Measurements from ENCODE around the gene ZFAND3.
"Not testable (repeated sequence)": the region's sequence is repeated elsewhere in the genome, so short reads cannot be mapped to it uniquely, and the experiment has no call there.

ZFAND3 gene

GRCh38 chr6:37972994-37973757 lies 153.6 kb downstream of the ZFAND3 start:
- DNase-seq (ENCODE audit: low read depth), result no peak

GRCh38 chr6:37974381-37974780 lies 154.9 kb downstream of the ZFAND3 start:
- no peak for DNase-seq (ENCODE audit: low read depth)

GRCh38 chr6:37974943-37975342 lies 155.4 kb downstream of the ZFAND3 start:
- DNase-seq (ENCODE audit: low read depth), result no peak

- no peak for DNase-seq (ENCODE audit: low read depth)
Observed at GRCh38 chr6:37977715-37978114, 158.2 kb downstream of the ZFAND3 start.

GRCh38 chr6:37979392-37980221 lies 160.1 kb downstream of the ZFAND3 start:
- no peak for DNase-seq (ENCODE audit: low read depth)

- DNase-seq (ENCODE audit: low read depth), result no peak
Observed at GRCh38 chr6:37980222-37980595, 160.7 kb downstream of the ZFAND3 start.

- no peak for DNase-seq (ENCODE audit: low read depth)
Observed at GRCh38 chr6:37981626-37982025, 162.1 kb downstream of the ZFAND3 start.

GRCh38 chr6:37982317-37982716 lies 162.8 kb downstream of the ZFAND3 start:
- no peak for DNase-seq (ENCODE audit: low read depth)

- DNase-seq (ENCODE audit: low read depth), result no peak
Observed at GRCh38 chr6:37983720-37984501, 164.4 kb downstream of the ZFAND3 start.

- no peak for DNase-seq (ENCODE audit: low read depth)
Observed at GRCh38 chr6:37984578-37984977, 165.1 kb downstream of the ZFAND3 start.

- no peak for DNase-seq (ENCODE audit: low read depth)
Observed at GRCh38 chr6:37985355-37985754, 165.8 kb downstream of the ZFAND3 start.

GRCh38 chr6:37987018-37987417 lies 167.5 kb downstream of the ZFAND3 start:
- no peak for DNase-seq (ENCODE audit: low read depth)

GRCh38 chr6:37987559-37987958 lies 168.0 kb downstream of the ZFAND3 start:
- DNase-seq (ENCODE audit: low read depth), result no peak

GRCh38 chr6:37988127-37988526 lies 168.6 kb downstream of the ZFAND3 start:
- no peak for DNase-seq (ENCODE audit: low read depth)

- DNase-seq (ENCODE audit: low read depth), result no peak
Observed at GRCh38 chr6:37988696-37989095, 169.2 kb downstream of the ZFAND3 start.

- no peak for DNase-seq (ENCODE audit: low read depth)
Observed at GRCh38 chr6:37990762-37991525, 171.4 kb downstream of the ZFAND3 start.

- DNase-seq (ENCODE audit: low read depth), result no peak
Observed at GRCh38 chr6:37992749-37993148, 173.2 kb downstream of the ZFAND3 start.

- not testable (repeated sequence) for DNase-seq (ENCODE audit: low read depth)
Observed at GRCh38 chr6:37993194-37993593, 173.7 kb downstream of the ZFAND3 start.

GRCh38 chr6:37993596-37993995 lies 174.1 kb downstream of the ZFAND3 start:
- no peak for DNase-seq (ENCODE audit: low read depth)

- no peak for DNase-seq (ENCODE audit: low read depth)
Observed at GRCh38 chr6:37994223-37994622, 174.7 kb downstream of the ZFAND3 start.

GRCh38 chr6:37998366-37998765 lies 178.8 kb downstream of the ZFAND3 start:
- DNase-seq (ENCODE audit: low read depth), result no peak

GRCh38 chr6:38001386-38001785 lies 181.9 kb downstream of the ZFAND3 start:
- DNase-seq (ENCODE audit: low read depth), result no peak
